ENCODE measurements around the gene MSI2.

Gene MSI2

GRCh38 chr17:57404073-57404472 lies 147.8 kb downstream of the MSI2 start:
- no peak overlapping the region for H2AFZ ChIP-seq (ENCODE audit: low read length)
- peaks cover 23% of the 10 kb centered on the region for H3K79me2 ChIP-seq (ENCODE audit: insufficient read depth, low read length)
- H3K4me2 ChIP-seq (ENCODE audit: low read length), result no peak overlapping the region
- no peak overlapping the region for H3K4me3 ChIP-seq (ENCODE audit: low read depth, low read length, poor library complexity, severe bottlenecking)
- peaks cover 4% of the 10 kb centered on the region; the same call in 1 of the 2 replicates for H3F3A ChIP-seq (ENCODE audit: insufficient read depth, low read length)
- H3K9me3 ChIP-seq (ENCODE audit: low read length), result no peaks in the 10 kb centered on the region
- H3K27ac ChIP-seq (ENCODE audit: low read depth, low read length, poor library complexity, severe bottlenecking), result peak overlapping the region; percentile 90
- peaks cover 77% of the 10 kb centered on the region for H3K4me1 ChIP-seq (ENCODE audit: insufficient read depth, low read length, severe bottlenecking)
- H3K27me3 ChIP-seq (ENCODE audit: insufficient read depth, low read length), result no peaks in the 10 kb centered on the region
- H3K9me2 ChIP-seq (ENCODE audit: low read depth, low read length), result no peaks in the 10 kb centered on the region
- peaks cover 64% of the 10 kb centered on the region; the same call in 1 of the 2 replicates for H3K36me3 ChIP-seq (ENCODE audit: insufficient read depth, low read length)
- H4K20me1 ChIP-seq (ENCODE audit: insufficient read depth, low read length), result no peaks in the 10 kb centered on the region
- H3K9ac ChIP-seq (ENCODE audit: low read length), result no peak overlapping the region
- TF ChIP-seq CTCF (IDR thresholded peaks at IDR 0.05; ENCODE audit: low read length) (peak; percentile 60), EZH2 (IDR thresholded peaks at IDR 0.05; ENCODE audit: borderline replicate concordance, low read length) (no peak)

GRCh38 chr17:57404795-57405490 lies 148.6 kb downstream of the MSI2 start:
- Histone ChIP-seq H3K4me3 (ENCODE audit: low read depth, low read length, poor library complexity, severe bottlenecking) (no peak overlapping the region), H3K9ac (ENCODE audit: low read length) (no peak overlapping the region), H3F3A (ENCODE audit: insufficient read depth, low read length) (peaks cover 5% of the 10 kb centered on the region; the same call in 1 of the 2 replicates), H3K36me3 (ENCODE audit: insufficient read depth, low read length) (peaks cover 68% of the 10 kb centered on the region; the same call in 1 of the 2 replicates), H3K9me2 (ENCODE audit: low read depth, low read length) (no peaks in the 10 kb centered on the region), H3K9me3 (ENCODE audit: low read length) (no peaks in the 10 kb centered on the region), H4K20me1 (ENCODE audit: insufficient read depth, low read length) (no peaks in the 10 kb centered on the region), H3K79me2 (ENCODE audit: insufficient read depth, low read length) (peaks cover 27% of the 10 kb centered on the region), H2AFZ (ENCODE audit: low read length) (no peak overlapping the region), H3K27ac (ENCODE audit: low read depth, low read length, poor library complexity, severe bottlenecking) (peak overlapping the region; percentile 90), H3K4me2 (ENCODE audit: low read length) (no peak overlapping the region), H3K27me3 (ENCODE audit: insufficient read depth, low read length) (no peaks in the 10 kb centered on the region), H3K4me1 (ENCODE audit: insufficient read depth, low read length, severe bottlenecking) (peaks cover 77% of the 10 kb centered on the region)
- TF ChIP-seq EZH2 (IDR thresholded peaks at IDR 0.05; ENCODE audit: borderline replicate concordance, low read length) (no peak), CTCF (IDR thresholded peaks at IDR 0.05; ENCODE audit: low read length) (no peak)

GRCh38 chr17:57405491-57406072 lies 149.3 kb downstream of the MSI2 start:
- Histone ChIP-seq H3K27me3 (ENCODE audit: insufficient read depth, low read length) (no peaks in the 10 kb centered on the region), H3K9me2 (ENCODE audit: low read depth, low read length) (no peaks in the 10 kb centered on the region), H3K27ac (ENCODE audit: low read depth, low read length, poor library complexity, severe bottlenecking) (peak overlapping the region; percentile 90), H3K36me3 (ENCODE audit: insufficient read depth, low read length) (peaks cover 64% of the 10 kb centered on the region; the same call in 1 of the 2 replicates), H3K4me1 (ENCODE audit: insufficient read depth, low read length, severe bottlenecking) (peaks cover 80% of the 10 kb centered on the region), H3K4me3 (ENCODE audit: low read depth, low read length, poor library complexity, severe bottlenecking) (no peak overlapping the region), H3K9ac (ENCODE audit: low read length) (no peak overlapping the region), H3K9me3 (ENCODE audit: low read length) (no peaks in the 10 kb centered on the region), H4K20me1 (ENCODE audit: insufficient read depth, low read length) (no peaks in the 10 kb centered on the region), H3K79me2 (ENCODE audit: insufficient read depth, low read length) (peaks cover 31% of the 10 kb centered on the region), H2AFZ (ENCODE audit: low read length) (no peak overlapping the region), H3F3A (ENCODE audit: insufficient read depth, low read length) (peaks cover 5% of the 10 kb centered on the region; the same call in 1 of the 2 replicates), H3K4me2 (ENCODE audit: low read length) (no peak overlapping the region)
- TF ChIP-seq EZH2 (IDR thresholded peaks at IDR 0.05; ENCODE audit: borderline replicate concordance, low read length), result no peak
- no peak for TF ChIP-seq CTCF (IDR thresholded peaks at IDR 0.05; ENCODE audit: low read length)
